Adrenal gland (tissue), 5 donors: Measurements from ENCODE around the gene MATN1.

Source experiments
- CTCF ChIP-seq, 6 experiments: fragments of 450-650 bp in 4 of 6; fragments of 200-600 bp in 2 of 6; sonication (generic) in 1 of 6; IDR thresholded peaks; 1 replicate in 5 of 6; 2 replicates in 1 of 6; pipeline versions ENCODE4 v1.5.1 to v1.8.0; 2016 to 2021; ENCODE audit warnings: antibody characterized with exemption in 6 of 6, mild to moderate bottlenecking in 2 of 6, moderate library complexity in 1 of 6
- POLR2A ChIP-seq, 2 donors: fragments of 450-650 bp; IDR thresholded peaks; one replicate each; pipeline ENCODE4 v1.6.1; 2017; ENCODE audit warnings: antibody characterized with exemption in 2 of 2, mild to moderate bottlenecking in 2 of 2, moderate library complexity in 1 of 2
- donor health status: DM: no; HTN: no; CAD: no.

- TF ChIP-seq CTCF (IDR thresholded peaks at IDR 0.05) = no peak
- no peak for TF ChIP-seq POLR2A (IDR thresholded peaks at IDR 0.05)
These were observed 6.7 kb downstream of the MATN1 start for GRCh38 chr1:30716646-30717045.
